ENCODE results near the gene EAF2.

DNA sequence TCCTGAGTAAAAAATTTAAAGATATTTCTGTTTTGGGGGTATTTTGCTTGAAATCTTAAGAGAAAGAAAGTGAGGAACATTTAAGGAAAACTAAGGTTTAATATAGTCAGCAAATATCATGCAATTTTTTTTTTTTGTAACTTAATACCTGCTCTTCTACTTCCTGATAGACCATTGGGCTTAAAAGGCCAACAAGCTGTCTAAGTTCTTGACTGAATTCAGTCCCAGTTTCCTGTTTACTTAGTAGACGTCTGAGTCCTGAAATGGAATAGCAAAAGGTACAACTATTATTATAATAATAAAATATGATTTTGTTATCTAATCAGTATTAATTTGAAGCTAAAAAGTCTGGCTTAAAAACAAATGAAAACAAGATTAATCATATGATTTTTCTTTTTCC is 38.0 kb upstream of the EAF2 start:
- TF ChIP-seq, protein P1, sequence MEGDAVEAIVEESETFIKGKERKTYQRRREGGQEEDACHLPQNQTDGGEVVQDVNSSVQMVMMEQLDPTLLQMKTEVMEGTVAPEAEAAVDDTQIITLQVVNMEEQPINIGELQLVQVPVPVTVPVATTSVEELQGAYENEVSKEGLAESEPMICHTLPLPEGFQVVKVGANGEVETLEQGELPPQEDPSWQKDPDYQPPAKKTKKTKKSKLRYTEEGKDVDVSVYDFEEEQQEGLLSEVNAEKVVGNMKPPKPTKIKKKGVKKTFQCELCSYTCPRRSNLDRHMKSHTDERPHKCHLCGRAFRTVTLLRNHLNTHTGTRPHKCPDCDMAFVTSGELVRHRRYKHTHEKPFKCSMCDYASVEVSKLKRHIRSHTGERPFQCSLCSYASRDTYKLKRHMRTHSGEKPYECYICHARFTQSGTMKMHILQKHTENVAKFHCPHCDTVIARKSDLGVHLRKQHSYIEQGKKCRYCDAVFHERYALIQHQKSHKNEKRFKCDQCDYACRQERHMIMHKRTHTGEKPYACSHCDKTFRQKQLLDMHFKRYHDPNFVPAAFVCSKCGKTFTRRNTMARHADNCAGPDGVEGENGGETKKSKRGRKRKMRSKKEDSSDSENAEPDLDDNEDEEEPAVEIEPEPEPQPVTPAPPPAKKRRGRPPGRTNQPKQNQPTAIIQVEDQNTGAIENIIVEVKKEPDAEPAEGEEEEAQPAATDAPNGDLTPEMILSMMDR (IDR thresholded peaks at IDR 0.05): no peak
- no peak for TF ChIP-seq POLR2A (IDR thresholded peaks at IDR 0.05)

All from adrenal gland (tissue), 5 donors.